GM12875 (cell line): Measurements from ENCODE around the gene L1TD1.

ENCODE experiments used
- H3K4me3 ChIP-seq: one replicate; pipeline ENCODE4 v1.5.1; 2011; ENCODE audit warnings: low read depth, low read length, control low read depth
- CTCF ChIP-seq: IDR thresholded peaks from 2 replicates; pipeline ENCODE4 v1.5.1; 2011; ENCODE audit warnings: low read depth, mild to moderate bottlenecking, control low read depth, inconsistent platforms, low read length, moderate library complexity, borderline replicate concordance; ENCODE audit not compliant: insufficient read depth

The L1TD1 gene

DNA sequence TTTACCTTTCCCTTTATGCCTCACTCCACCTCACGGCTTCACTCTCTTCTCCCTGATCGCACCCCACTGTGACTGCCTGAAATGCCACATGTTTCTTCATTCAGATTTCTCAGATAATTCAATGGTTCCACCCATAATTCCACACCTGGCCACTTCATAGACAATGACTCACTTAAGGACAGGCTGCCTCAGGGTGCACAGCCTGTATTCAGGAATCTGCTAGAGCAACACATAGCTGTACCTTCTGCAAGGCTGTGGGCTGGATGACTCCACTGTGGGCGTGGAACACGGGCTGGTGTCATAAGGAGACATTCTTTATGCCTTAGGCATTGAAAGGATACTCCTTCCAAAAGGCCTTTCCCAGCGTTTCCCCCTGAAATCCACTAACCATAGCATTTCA lies 36.1 kb downstream of the L1TD1 start:
- TF ChIP-seq CTCF = no peak
- no peak overlapping the region for H3K4me3 ChIP-seq

DNA sequence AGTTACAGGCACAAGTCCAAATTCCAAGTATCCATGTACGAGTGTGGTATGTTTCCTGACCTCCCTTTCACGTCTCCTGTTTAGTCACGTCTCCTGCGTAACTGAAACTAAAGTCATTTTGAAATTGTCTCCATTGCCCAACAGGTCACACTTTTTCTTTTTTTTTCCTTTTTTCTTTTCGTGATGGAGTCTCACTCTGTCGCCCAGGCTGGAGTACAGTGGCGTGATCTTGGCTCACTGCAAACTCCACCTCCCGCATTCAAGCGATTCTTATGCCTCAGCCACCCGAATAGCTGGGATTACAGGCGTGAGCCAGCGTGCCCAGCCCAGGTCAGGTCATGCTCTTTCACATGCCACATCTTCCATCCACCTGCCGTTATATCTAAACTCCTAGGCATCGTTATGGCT lies 38.2 kb downstream of the L1TD1 start:
- H3K4me3 ChIP-seq = no peak overlapping the region
- no peak for TF ChIP-seq CTCF

- TF ChIP-seq CTCF = no peak
- H3K4me3 ChIP-seq = no peak overlapping the region
Measured at GRCh38 chr1:62233926-62234450, 39.3 kb downstream of the L1TD1 start.

GRCh38 chr1:62234688-62235087 lies 40.0 kb downstream of the L1TD1 start:
- H3K4me3 ChIP-seq = no peak overlapping the region
- no peak for TF ChIP-seq CTCF

DNA sequence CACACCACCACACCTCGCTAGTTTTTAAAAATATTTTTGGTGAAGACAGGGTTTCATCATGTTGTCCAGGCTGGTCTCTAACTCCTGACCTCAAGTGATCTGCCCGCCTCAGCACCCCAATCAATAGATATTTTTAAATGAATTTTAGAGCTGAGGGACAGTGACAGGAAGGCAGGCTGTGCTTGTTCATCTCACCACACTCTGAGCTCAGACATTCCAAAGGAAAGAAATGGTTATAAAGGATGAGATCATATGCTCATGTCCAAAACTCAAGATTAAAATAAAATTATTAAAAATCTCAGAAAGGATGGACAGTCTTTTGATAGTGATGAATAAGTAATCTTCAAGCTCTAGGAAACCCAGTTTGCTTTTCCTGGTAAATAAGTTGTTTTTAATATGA lies 40.9 kb downstream of the L1TD1 start:
- H3K4me3 ChIP-seq = no peak overlapping the region

DNA sequence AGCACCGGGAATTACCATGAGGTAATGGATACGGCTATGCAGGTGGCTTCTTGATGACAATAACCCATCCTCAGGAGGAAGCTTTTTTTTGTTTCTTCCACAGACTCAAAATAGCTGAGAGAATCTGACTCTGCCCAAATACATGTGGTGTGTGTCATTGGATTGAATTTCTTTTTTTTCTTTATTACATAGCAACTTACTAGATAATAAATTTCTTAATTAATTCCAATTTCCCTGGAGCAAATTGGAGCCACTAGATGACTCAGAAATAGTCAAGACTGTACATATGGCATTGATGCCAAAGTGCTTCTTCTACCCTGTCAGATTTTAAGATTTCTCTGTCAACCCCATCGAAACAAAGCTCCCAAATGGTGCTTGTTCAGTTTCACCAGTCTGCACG lies 42.7 kb downstream of the L1TD1 start:
- H3K4me3 ChIP-seq = no peak overlapping the region
- TF ChIP-seq CTCF = no peak

More for the DNA sequence above, 40.9 kb downstream of the L1TD1 start:
- no peak for TF ChIP-seq CTCF

- H3K4me3 ChIP-seq = no peak overlapping the region
- TF ChIP-seq CTCF = no peak
Measured at GRCh38 chr1:62237950-62238374, 43.3 kb downstream of the L1TD1 start.
